ENCODE data around the gene CIDEB. TPM values are rescaled to one million over a fixed set of nuclear protein-coding genes. Genes with fewer than 3 reads are reported as not detected.

Gene CIDEB
- total and polyA plus RNA-seq, 2 of the 13 experiments (the other 11 are each of a cell fraction or from before 2014, with no cell fraction given) = 35.8 to 110 TPM

DNA sequence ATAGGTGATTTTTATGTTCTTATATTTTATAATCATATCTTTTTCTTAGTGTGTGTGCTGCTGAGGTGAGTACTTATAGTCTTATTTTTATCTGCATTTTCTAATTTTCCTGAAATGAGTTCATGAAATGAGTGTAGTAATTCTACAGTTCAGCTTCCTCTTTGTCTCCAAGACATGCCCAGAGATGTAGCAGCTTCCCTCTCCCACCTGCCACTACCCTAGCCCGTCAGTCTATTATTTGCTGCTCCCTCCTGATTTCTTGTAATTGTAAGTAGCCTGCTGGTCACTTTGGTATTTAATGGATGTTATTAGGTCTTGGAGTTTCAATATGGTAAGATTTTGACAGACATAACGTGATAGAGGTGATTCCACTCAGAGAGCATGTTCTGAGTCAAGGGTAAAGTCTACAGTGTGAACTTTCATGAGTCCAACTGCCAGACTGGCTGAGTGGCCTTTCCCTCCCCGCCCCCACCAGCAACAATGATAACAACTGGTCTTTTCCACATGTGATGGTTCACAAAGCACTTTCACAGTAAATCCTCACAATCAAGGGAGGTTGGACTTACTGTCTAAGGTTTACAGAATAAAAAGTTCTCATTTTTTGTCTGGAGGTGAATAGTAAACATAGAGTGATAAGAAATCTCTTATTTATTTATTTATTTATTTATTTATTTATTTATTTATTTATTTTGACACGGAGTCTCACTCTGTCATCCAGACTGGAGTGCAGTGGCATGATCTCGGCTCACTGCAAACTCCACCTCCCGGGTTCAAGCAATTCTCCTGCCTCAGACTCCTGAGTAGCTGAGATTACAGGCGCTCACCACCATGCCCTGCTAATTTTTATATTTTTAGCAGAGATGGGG is 36.3 kb upstream of the CIDEB start (continued):
- no peak for TF ChIP-seq ZNF605 (CRISPR knock-in tag; IDR thresholded peaks at IDR 0.05)
- TF ChIP-seq FOXA3 (CRISPR knock-in tag; IDR thresholded peaks at IDR 0.05) = 0 out of 2 replicates have a peak, but pooled peaks have one; percentile 21
- TF ChIP-seq DNMT3B (CRISPR knock-in tag; conservative IDR thresholded peaks at IDR 0.05) = no peak
- no peak for TF ChIP-seq MAFK (conservative IDR thresholded peaks at IDR 0.05 in 1 of 2, IDR thresholded peaks at IDR 0.05 in 1 of 2; ENCODE audit: low read length in 2 of 2)
- TF ChIP-seq BCL6 (CRISPR knock-in tag; IDR thresholded peaks at IDR 0.05) = no peak
- no peak for TF ChIP-seq KDM2A (CRISPR knock-in tag; IDR thresholded peaks at IDR 0.05; ENCODE audit: borderline replicate concordance, low read depth)
- peak; percentile 29; the same call in 1 of the 2 replicates for TF ChIP-seq MIXL1 (CRISPR knock-in tag; IDR thresholded peaks at IDR 0.05)
- TF ChIP-seq, protein P1, sequence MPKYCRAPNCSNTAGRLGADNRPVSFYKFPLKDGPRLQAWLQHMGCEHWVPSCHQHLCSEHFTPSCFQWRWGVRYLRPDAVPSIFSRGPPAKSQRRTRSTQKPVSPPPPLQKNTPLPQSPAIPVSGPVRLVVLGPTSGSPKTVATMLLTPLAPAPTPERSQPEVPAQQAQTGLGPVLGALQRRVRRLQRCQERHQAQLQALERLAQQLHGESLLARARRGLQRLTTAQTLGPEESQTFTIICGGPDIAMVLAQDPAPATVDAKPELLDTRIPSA (CRISPR knock-in tag; IDR thresholded peaks at IDR 0.05; ENCODE audit: borderline replicate concordance) = no peak
- no peak for TF ChIP-seq ATRX (CRISPR knock-in tag; IDR thresholded peaks at IDR 0.05; ENCODE audit: borderline replicate concordance)
- TF ChIP-seq ZNF75D (CRISPR knock-in tag; IDR thresholded peaks at IDR 0.05; ENCODE audit: borderline replicate concordance) = no peak
- peak; percentile 86 for TF ChIP-seq HNF4A (CRISPR knock-in tag; IDR thresholded peaks at IDR 0.05)
- TF ChIP-seq HMGA1 (CRISPR knock-in tag; conservative IDR thresholded peaks at IDR 0.05) = no peak
- peak; percentile 32; the same call in 1 of the 2 replicates for TF ChIP-seq HDAC2 (CRISPR knock-in tag; IDR thresholded peaks at IDR 0.05)
- no peak for TF ChIP-seq ZNF207 (IDR thresholded peaks at IDR 0.05; ENCODE audit: borderline replicate concordance)
- TF ChIP-seq, protein P2, sequence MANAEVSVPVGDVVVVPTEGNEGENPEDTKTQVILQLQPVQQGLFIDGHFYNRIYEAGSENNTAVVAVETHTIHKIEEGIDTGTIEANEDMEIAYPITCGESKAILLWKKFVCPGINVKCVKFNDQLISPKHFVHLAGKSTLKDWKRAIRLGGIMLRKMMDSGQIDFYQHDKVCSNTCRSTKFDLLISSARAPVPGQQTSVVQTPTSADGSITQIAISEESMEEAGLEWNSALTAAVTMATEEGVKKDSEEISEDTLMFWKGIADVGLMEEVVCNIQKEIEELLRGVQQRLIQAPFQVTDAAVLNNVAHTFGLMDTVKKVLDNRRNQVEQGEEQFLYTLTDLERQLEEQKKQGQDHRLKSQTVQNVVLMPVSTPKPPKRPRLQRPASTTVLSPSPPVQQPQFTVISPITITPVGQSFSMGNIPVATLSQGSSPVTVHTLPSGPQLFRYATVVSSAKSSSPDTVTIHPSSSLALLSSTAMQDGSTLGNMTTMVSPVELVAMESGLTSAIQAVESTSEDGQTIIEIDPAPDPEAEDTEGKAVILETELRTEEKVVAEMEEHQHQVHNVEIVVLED (CRISPR knock-in tag; IDR thresholded peaks at IDR 0.05; ENCODE audit: borderline replicate concordance) = no peak
- no peak for TF ChIP-seq ADNP (CRISPR knock-in tag; IDR thresholded peaks at IDR 0.05)
- no peak for TF ChIP-seq SRSF1 (optimal IDR thresholded peaks at IDR 0.05; ENCODE audit: low read depth, low read length)
- TF ChIP-seq, protein P3, sequence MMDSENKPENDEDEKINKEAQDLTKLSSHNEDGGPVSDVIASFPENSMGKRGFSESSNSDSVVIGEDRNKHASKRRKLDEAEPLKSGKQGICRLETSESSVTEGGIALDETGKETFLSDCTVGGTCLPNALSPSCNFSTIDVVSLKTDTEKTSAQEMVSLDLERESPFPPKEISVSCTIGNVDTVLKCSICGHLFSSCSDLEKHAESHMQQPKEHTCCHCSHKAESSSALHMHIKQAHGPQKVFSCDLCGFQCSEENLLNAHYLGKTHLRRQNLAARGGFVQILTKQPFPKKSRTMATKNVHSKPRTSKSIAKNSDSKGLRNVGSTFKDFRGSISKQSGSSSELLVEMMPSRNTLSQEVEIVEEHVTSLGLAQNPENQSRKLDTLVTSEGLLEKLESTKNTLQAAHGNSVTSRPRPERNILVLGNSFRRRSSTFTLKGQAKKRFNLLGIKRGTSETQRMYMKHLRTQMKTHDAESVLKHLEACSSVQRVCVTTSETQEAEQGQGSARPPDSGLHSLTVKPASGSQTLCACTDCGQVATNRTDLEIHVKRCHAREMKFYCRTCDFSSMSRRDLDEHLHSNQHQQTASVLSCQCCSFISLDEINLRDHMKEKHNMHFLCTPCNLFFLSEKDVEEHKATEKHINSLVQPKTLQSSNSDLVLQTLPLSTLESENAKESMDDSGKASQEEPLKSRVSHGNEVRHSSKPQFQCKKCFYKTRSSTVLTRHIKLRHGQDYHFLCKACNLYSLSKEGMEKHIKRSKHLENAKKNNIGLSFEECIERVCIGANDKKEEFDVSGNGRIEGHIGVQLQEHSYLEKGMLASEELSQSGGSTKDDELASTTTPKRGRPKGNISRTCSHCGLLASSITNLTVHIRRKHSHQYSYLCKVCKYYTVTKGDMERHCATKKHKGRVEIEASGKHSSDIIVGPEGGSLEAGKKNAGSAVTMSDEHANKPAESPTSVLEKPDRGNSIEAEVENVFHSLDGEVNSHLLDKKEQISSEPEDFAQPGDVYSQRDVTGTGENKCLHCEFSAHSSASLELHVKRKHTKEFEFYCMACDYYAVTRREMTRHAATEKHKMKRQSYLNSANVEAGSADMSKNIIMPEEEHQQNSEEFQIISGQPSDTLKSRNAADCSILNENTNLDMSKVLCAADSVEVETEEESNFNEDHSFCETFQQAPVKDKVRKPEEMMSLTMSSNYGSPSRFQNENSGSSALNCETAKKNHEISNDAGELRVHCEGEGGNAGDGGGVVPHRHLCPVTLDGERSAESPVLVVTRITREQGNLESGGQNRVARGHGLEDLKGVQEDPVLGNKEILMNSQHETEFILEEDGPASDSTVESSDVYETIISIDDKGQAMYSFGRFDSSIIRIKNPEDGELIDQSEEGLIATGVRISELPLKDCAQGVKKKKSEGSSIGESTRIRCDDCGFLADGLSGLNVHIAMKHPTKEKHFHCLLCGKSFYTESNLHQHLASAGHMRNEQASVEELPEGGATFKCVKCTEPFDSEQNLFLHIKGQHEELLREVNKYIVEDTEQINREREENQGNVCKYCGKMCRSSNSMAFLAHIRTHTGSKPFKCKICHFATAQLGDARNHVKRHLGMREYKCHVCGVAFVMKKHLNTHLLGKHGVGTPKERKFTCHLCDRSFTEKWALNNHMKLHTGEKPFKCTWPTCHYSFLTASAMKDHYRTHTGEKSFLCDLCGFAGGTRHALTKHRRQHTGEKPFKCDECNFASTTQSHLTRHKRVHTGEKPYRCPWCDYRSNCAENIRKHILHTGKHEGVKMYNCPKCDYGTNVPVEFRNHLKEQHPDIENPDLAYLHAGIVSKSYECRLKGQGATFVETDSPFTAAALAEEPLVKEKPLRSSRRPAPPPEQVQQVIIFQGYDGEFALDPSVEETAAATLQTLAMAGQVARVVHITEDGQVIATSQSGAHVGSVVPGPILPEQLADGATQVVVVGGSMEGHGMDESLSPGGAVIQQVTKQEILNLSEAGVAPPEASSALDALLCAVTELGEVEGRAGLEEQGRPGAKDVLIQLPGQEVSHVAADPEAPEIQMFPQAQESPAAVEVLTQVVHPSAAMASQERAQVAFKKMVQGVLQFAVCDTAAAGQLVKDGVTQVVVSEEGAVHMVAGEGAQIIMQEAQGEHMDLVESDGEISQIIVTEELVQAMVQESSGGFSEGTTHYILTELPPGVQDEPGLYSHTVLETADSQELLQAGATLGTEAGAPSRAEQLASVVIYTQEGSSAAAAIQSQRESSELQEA (CRISPR knock-in tag; IDR thresholded peaks at IDR 0.05; ENCODE audit: not compliant biosample characterization) = no peak
- no peak for TF ChIP-seq PCBP1 (IDR thresholded peaks at IDR 0.05; ENCODE audit: borderline replicate concordance, low read depth, low read length)

Measured in HepG2 (cell line).